B cell (primary cell): ENCODE results near the gene CCDC190. TPM values are rescaled to one million over a fixed set of nuclear protein-coding genes. Genes with fewer than 3 reads are reported as not detected.
"Not testable (repeated sequence)": the region's sequence is repeated elsewhere in the genome, so short reads cannot be mapped to it uniquely, and the experiment has no call there.

Experiments
- ATAC-seq: fragments of 200-7000 bp; cut with Tn5 transposase; one replicate; pipeline ENCODE4 v1.10.0; 2021; ENCODE audit warnings: low read depth, mild to moderate bottlenecking, moderate number of reproducible peaks, moderate library complexity
- CTCF ChIA-PET: fragments of 350-600 bp; sonication (Branson Sonifier 250); formaldehyde crosslinking; loops from one replicate; lab custom pipeline; 2021; ENCODE audit warnings: antibody characterized with exemption, inconsistent platforms; lab: Charles Lee
- POLR2A ChIA-PET: fragments of 350-600 bp; sonication (Branson Sonifier 250); formaldehyde crosslinking; loops from one replicate; lab custom pipeline; 2021; ENCODE audit warnings: antibody characterized with exemption; lab: Charles Lee
- DNase-seq: peaks from one replicate; pipeline ENCODE4 v3.0.0; 2013
- H2AFZ ChIP-seq: 2 replicates; pipeline ENCODE4 v1.6.1; 2012; ENCODE audit warnings: mild to moderate bottlenecking, low read depth, low read length; ENCODE audit not compliant: insufficient read depth, poor library complexity, severe bottlenecking
- H3K27ac ChIP-seq, 2 donors: 1 replicate in 1 of 2; 2 replicates in 1 of 2; pipeline ENCODE4 v1.5.1; 2012 to 2013; ENCODE audit warnings: low read length in 2 of 2, mild to moderate bottlenecking in 2 of 2, moderate library complexity in 1 of 2
- H3K27me3 ChIP-seq, 4 experiments: fragments of 200-600 bp in 1 of 4; sonication (generic) in 1 of 4; replicated peaks in 1 of 4; 1 replicate in 2 of 4; 2 replicates in 2 of 4; pipeline versions ENCODE4 v1.6.1 to v1.7.0; 2013 to 2016; ENCODE audit warnings: low read length in 3 of 4, mild to moderate bottlenecking in 2 of 4, mixed read lengths in 1 of 4, moderate library complexity in 1 of 4; ENCODE audit not compliant: insufficient read depth in 4 of 4, control insufficient read depth in 3 of 4; ENCODE audit errors: control extremely low read depth in 1 of 4
- H3K36me3 ChIP-seq, 2 experiments: replicated peaks in 1 of 2; 1 replicate in 1 of 2; 2 replicates in 1 of 2; pipeline versions ENCODE4 v1.6.1 to v1.7.1; 2013; ENCODE audit warnings: low read length in 1 of 2; ENCODE audit not compliant: insufficient read depth in 2 of 2, control insufficient read depth in 1 of 2; ENCODE audit errors: control extremely low read depth in 1 of 2, extremely low read depth in 1 of 2
- H3K4me1 ChIP-seq, 2 donors: fragments of 200-600 bp in 1 of 2; sonication (generic) in 1 of 2; 1 replicate in 1 of 2; 2 replicates in 1 of 2; pipeline versions ENCODE4 v1.5.1 to v1.6.1; 2013 to 2017; ENCODE audit warnings: low read length in 2 of 2; ENCODE audit not compliant: control insufficient read depth in 2 of 2, insufficient read depth in 2 of 2
- H3K4me2 ChIP-seq: replicated peaks from 2 replicates; pipeline ENCODE3; 2012; ENCODE audit warnings: mild to moderate bottlenecking, low read depth, low read length; ENCODE audit not compliant: poor library complexity, severe bottlenecking
- H3K4me3 ChIP-seq, 5 experiments: fragments of 200-600 bp in 1 of 5; sonication (generic) in 1 of 5; 1 replicate in 3 of 5; 2 replicates in 2 of 5; pipeline versions ENCODE4 v1.5.1 to v1.7.0; 2011 to 2016; ENCODE audit warnings: low read length in 4 of 5, mild to moderate bottlenecking in 4 of 5, low read depth in 2 of 5, control low read depth in 1 of 5, moderate library complexity in 1 of 5; ENCODE audit not compliant: insufficient read depth in 1 of 5; ENCODE audit errors: control extremely low read depth in 1 of 5, extremely low read depth in 1 of 5
- H3K79me2 ChIP-seq: fragments of 200-600 bp; sonication (generic); one replicate; pipeline ENCODE4 v1.6.0; 2016; ENCODE audit warnings: low read length; ENCODE audit not compliant: control insufficient read depth, insufficient read depth
- H3K9ac ChIP-seq: fragments of 200-600 bp; sonication (generic); 2 replicates; pipeline ENCODE4 v1.6.1; 2017; ENCODE audit warnings: mild to moderate bottlenecking, low read length, moderate library complexity
- H3K9me3 ChIP-seq, 3 donors: one replicate each; pipeline versions ENCODE4 v1.6.1 to v1.7.1; 2013; ENCODE audit warnings: low read length in 2 of 3; ENCODE audit not compliant: control insufficient read depth in 2 of 3, insufficient read depth in 1 of 3; ENCODE audit errors: control extremely low read depth in 1 of 3
- H4K20me1 ChIP-seq: 2 replicates; pipeline ENCODE4 v1.6.0; 2012; ENCODE audit warnings: mild to moderate bottlenecking, low read length; ENCODE audit not compliant: insufficient read depth, control insufficient read depth, poor library complexity, severe bottlenecking
- H3K27ac Mint-ChIP-seq: one replicate; pipeline ENCODE4 v1.8.0; 2021; ENCODE audit warnings: mixed read lengths
- H3K27me3 Mint-ChIP-seq: one replicate; pipeline ENCODE4 v1.8.0; 2021; ENCODE audit warnings: mixed read lengths
- H3K4me1 Mint-ChIP-seq: one replicate; pipeline ENCODE4 v1.8.0; 2021; ENCODE audit warnings: mixed read lengths
- H3K4me3 Mint-ChIP-seq: one replicate; pipeline ENCODE4 v1.8.0; 2021; ENCODE audit warnings: mixed read lengths
- H3K9me3 Mint-ChIP-seq: one replicate; pipeline ENCODE4 v1.8.0; 2022; ENCODE audit warnings: mixed read lengths; ENCODE audit not compliant: insufficient read depth
- EZH2 ChIP-seq: IDR thresholded peaks from 2 replicates; pipeline ENCODE4 v1.6.1; 2012; ENCODE audit warnings: borderline replicate concordance, low read depth, mild to moderate bottlenecking, moderate library complexity, low read length; ENCODE audit not compliant: insufficient read depth, poor library complexity, severe bottlenecking
- WGBS: methylation state at CpG from one replicate; pipeline ENCODE4 v1.1.5; 2013; ENCODE audit warnings: missing lambda C conversion rate; ENCODE audit not compliant: insufficient coverage; 5-methylcytosine and 5-hydroxymethylcytosine counted together
- intact Hi-C: fragments of 100-400 bp; cut with micrococcal nuclease; formaldehyde crosslinking; loops from one replicate; pipeline ENCODE4 v1.10.0; 2022
- polyA plus RNA-seq: library from polyadenylated mRNA; depleted of rRNA; stranded (reverse); fragments of >200 nt; gene quantifications from 2 replicates; pipeline ENCODE4 v1.2.3, GENCODE V29; 2012
- total RNA-seq, 2 donors: library from RNA; stranded (reverse); fragments of 120-200 nt in 1 of 2; gene quantifications; 1 replicate in 1 of 2; 2 replicates in 1 of 2; pipeline versions ENCODE4 v1.2.3 to v1.2.4, GENCODE V29; 2013 to 2022
- TF ChIP-seq, protein P1 (sequence below): fragments of 200-600 bp; IDR thresholded peaks from one replicate; pipeline ENCODE4 v1.8.0; 2022; ENCODE audit warnings: antibody characterized with exemption, mild to moderate bottlenecking

The CCDC190 gene
- total and polyA plus RNA-seq, 2 donors (not counting 1 experiment from before 2014, with no cell fraction given): not detected

DNA sequence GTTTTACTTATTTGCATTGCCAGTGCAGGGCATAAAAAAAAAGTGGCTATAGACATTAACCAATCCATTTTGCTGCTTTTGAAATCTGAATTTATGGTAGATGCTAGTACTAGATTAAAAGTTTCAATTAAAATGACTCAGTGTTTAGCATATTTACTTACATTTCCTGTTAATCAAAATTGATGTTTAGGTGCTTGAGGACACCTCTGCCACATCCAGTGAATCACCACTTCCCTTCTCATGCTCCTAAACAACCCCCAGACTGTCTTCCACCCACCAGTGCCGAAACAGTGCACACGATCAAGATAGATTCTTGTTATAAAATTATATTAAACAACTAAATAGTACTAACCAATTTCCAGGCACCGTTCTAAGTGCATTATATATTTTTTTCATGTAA lies 37.7 kb downstream of the CCDC190 start:
- Histone ChIP-seq H2AFZ (no peak overlapping the region), H3K79me2 (no peaks in the 10 kb centered on the region), H4K20me1 (no peaks in the 10 kb centered on the region), H3K36me3 (no peaks in the 10 kb centered on the region), H3K9me3 (peaks cover 0 to 3% (median 0%) of the 10 kb centered on the region in 3 donors), H3K4me3 (no peak overlapping the region), H3K9ac (no peak overlapping the region), H3K4me2 (no peak overlapping the region), H3K4me1 (peaks cover 4 to 9% of the 10 kb centered on the region in 2 donors), H3K27me3 (peaks cover 0 to 17% (median 15%) of the 10 kb centered on the region in 4 experiments), H3K27ac (no peak overlapping the region)
- Mint-ChIP-seq H3K4me1 (peaks cover 10% of the 10 kb centered on the region), H3K4me3 (peak overlapping the region; percentile 52), H3K27me3 (peaks cover 50% of the 10 kb centered on the region), H3K9me3 (no peaks in the 10 kb centered on the region), H3K27ac (no peak overlapping the region)
- POLR2A ChIA-PET: no interaction called here
- no CpG with 5 or more reads among the region's 3 CpGs for WGBS
- CTCF ChIA-PET: no interaction called here
- no peak for TF ChIP-seq EZH2
- no peak for DNase-seq
- intact Hi-C loops: no loop called here
- ATAC-seq: no peak

DNA sequence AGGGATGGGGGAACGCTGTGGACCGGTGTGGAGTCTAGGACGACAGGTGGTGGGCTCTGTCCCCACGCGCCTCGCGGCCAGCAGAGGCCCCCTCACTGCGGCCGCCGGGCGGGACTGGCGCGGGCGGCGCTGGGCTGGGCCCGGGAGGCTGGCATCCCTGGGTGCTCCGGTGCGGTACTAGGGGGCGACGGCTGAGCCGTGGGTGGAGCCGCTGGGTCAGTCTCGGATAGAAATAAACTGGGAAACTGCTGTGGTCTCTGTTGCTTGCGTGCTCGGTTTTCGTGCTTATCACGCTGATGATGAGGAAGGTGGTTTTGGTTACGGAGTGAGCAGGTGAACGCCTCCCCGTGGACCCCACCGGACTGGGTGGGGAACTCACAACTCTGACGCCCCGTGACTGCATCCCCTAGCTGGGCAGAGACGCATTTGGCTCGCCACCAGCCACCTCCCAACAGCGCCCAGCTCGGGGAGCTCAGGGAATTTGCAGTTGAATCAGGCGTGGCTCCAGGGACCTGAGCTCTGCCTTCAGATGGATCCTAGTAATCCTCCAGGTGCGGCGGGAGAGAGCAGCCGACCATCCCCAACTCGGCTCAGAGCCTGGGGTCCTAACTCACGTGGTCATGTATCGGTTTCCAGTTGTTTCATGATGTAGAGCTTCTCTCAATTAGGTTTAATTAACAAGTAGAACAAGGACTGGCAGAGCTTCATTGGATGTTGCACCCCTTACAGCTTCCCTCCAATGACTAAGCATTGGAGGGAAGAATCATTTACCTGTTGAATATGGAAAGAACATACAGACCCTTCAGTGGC lies 38.4 kb downstream of the CCDC190 start:
- TF ChIP-seq EZH2: no peak
- TF ChIP-seq, protein P1, sequence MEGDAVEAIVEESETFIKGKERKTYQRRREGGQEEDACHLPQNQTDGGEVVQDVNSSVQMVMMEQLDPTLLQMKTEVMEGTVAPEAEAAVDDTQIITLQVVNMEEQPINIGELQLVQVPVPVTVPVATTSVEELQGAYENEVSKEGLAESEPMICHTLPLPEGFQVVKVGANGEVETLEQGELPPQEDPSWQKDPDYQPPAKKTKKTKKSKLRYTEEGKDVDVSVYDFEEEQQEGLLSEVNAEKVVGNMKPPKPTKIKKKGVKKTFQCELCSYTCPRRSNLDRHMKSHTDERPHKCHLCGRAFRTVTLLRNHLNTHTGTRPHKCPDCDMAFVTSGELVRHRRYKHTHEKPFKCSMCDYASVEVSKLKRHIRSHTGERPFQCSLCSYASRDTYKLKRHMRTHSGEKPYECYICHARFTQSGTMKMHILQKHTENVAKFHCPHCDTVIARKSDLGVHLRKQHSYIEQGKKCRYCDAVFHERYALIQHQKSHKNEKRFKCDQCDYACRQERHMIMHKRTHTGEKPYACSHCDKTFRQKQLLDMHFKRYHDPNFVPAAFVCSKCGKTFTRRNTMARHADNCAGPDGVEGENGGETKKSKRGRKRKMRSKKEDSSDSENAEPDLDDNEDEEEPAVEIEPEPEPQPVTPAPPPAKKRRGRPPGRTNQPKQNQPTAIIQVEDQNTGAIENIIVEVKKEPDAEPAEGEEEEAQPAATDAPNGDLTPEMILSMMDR: no peak
- intact Hi-C loops: no loop called here
- peak overlapping the region in 2 of 5 experiments; percentile 9 to 10 for H3K4me3 ChIP-seq
- CTCF ChIA-PET: no interaction called here
- H3K79me2 ChIP-seq: no peaks in the 10 kb centered on the region
- peaks cover 4 to 9% of the 10 kb centered on the region in 2 donors for H3K4me1 ChIP-seq
- DNase-seq (peak; percentile 8), ATAC-seq (no peak)
- no peaks in the 10 kb centered on the region for H4K20me1 ChIP-seq
- 11% methylated on average over 44 of the region's 44 CpGs for WGBS
- peaks cover 0 to 17% (median 15%) of the 10 kb centered on the region in 4 experiments for H3K27me3 ChIP-seq
- H3K27ac ChIP-seq: no peak overlapping the region
- H3K36me3 ChIP-seq: no peaks in the 10 kb centered on the region
- H3K4me3 Mint-ChIP-seq: peak overlapping the region; percentile 52
- POLR2A ChIA-PET: no interaction called here
- H3K4me1 Mint-ChIP-seq: peaks cover 10% of the 10 kb centered on the region
- no peak overlapping the region for H3K27ac Mint-ChIP-seq
- peaks cover 48% of the 10 kb centered on the region for H3K27me3 Mint-ChIP-seq
- no peak overlapping the region for H2AFZ ChIP-seq
- no peaks in the 10 kb centered on the region for H3K9me3 Mint-ChIP-seq
- H3K9me3 ChIP-seq: peaks cover 0 to 3% (median 0%) of the 10 kb centered on the region in 3 donors
- peak overlapping the region; percentile 39 for H3K9ac ChIP-seq
- peak overlapping the region; percentile 50 for H3K4me2 ChIP-seq

DNA sequence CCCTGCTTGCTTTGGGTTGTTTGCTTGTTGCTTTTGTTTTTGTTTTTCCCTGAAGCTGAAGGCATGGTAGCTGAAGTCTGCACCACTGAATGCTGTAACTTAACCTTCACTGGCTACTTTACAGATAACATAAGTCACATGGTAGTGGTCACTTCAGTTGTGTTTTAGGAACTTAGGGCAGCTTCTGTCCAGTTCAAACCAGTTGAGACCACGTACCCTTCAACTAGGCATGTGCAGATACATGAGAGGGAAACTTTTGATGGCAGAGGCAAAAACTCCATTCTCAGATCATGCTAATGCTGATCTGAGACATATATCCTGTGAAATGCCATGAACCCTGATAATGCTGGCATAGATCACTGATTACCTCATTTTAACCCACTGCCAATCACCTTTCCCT lies 42.3 kb downstream of the CCDC190 start:
- H3K9me3 ChIP-seq, H3K79me2 ChIP-seq, CTCF ChIA-PET, H3K27ac Mint-ChIP-seq, H3K9me3 Mint-ChIP-seq, H4K20me1 ChIP-seq, H2AFZ ChIP-seq, POLR2A ChIA-PET, H3K4me2 ChIP-seq, intact Hi-C loops, H3K4me3 Mint-ChIP-seq, H3K4me3 ChIP-seq, ATAC-seq, H3K36me3 ChIP-seq, H3K4me1 ChIP-seq, H3K9ac ChIP-seq, H3K27ac ChIP-seq, DNase-seq: not testable (repeated sequence)
- peaks cover 20% of the 10 kb centered on the region for H3K27me3 Mint-ChIP-seq
- H3K4me1 Mint-ChIP-seq: peaks cover 10% of the 10 kb centered on the region
- no CpG with 5 or more reads among the region's 1 CpG for WGBS
- peaks cover 0 to 12% (median 5%) of the 10 kb centered on the region in 4 experiments for H3K27me3 ChIP-seq
